Suprapubic skin (tissue), 4 donors: Measurements from ENCODE around the gene VWA3B. TPM values are rescaled to one million over a fixed set of nuclear protein-coding genes. Genes with fewer than 3 reads are reported as not detected.
"Not testable (repeated sequence)": the region's sequence is repeated elsewhere in the genome, so short reads cannot be mapped to it uniquely, and the experiment has no call there.

Experiments
- DNase-seq, 2 donors: peaks; one replicate each; pipeline ENCODE4 v3.0.0-alpha.2; 2019; ENCODE audit warnings: low spot score in 2 of 2
- H3K27ac ChIP-seq: fragments of 200-600 bp; sonication (generic); one replicate; pipeline ENCODE4 v1.5.1; 2019
- H3K27me3 ChIP-seq: fragments of 200-600 bp; sonication (generic); one replicate; pipeline ENCODE4 v1.5.1; 2019
- H3K36me3 ChIP-seq: fragments of 200-600 bp; sonication (generic); one replicate; pipeline ENCODE4 v1.5.1; 2019
- H3K4me1 ChIP-seq: fragments of 200-600 bp; sonication (generic); one replicate; pipeline ENCODE4 v1.5.1; 2019
- H3K4me3 ChIP-seq: fragments of 200-600 bp; sonication (generic); one replicate; pipeline ENCODE4 v1.5.1; 2019; ENCODE audit warnings: mild to moderate bottlenecking
- H3K9me3 ChIP-seq: fragments of 200-600 bp; sonication (generic); one replicate; pipeline ENCODE4 v1.5.1; 2019
- CTCF ChIP-seq, 2 donors: fragments of 200-600 bp in 1 of 2; fragments of 450-650 bp in 1 of 2; sonication (generic) in 1 of 2; IDR thresholded peaks; one replicate each; pipeline ENCODE4 v1.5.1; 2016 to 2019; ENCODE audit warnings: antibody characterized with exemption in 2 of 2, mild to moderate bottlenecking in 1 of 2, moderate library complexity in 1 of 2
- EP300 ChIP-seq: sonication (generic); formaldehyde crosslinking; IDR thresholded peaks from one replicate; pipeline ENCODE4 v1.6.1; 2017; ENCODE audit warnings: antibody characterized with exemption
- POLR2A ChIP-seq, 2 donors: fragments of 450-650 bp; IDR thresholded peaks; one replicate each; pipeline ENCODE4 v1.6.1; 2017; ENCODE audit warnings: antibody characterized with exemption in 2 of 2, mild to moderate bottlenecking in 2 of 2, moderate library complexity in 2 of 2
- POLR2AphosphoS5 ChIP-seq, 3 donors: sonication (generic); formaldehyde crosslinking; IDR thresholded peaks; one replicate each; pipeline ENCODE4 v1.6.1; 2017; ENCODE audit warnings: antibody characterized with exemption in 3 of 3
- whole genome bisulfite sequencing: methylation state at CpG from one replicate; pipeline ENCODE4 v1.1.5; 2018; 5-methylcytosine and 5-hydroxymethylcytosine counted together
- total RNA-seq, 4 donors: library from RNA; depleted of rRNA; stranded (reverse); fragments of >200 nt; gene quantifications; one replicate each; pipeline ENCODE4 v1.1.0, GENCODE V29; 2016

The VWA3B gene
- total RNA-seq, 4 donors from 2014 or later, result not detected

- no peak for TF ChIP-seq POLR2AphosphoS5 (IDR thresholded peaks at IDR 0.05)
- TF ChIP-seq POLR2A (IDR thresholded peaks at IDR 0.05), result no peak
- TF ChIP-seq EP300, result no peak
- no peak for TF ChIP-seq CTCF (IDR thresholded peaks at IDR 0.05)
- H3K27me3 ChIP-seq, result no peaks in the 10 kb centered on the region
- WGBS, result 75% methylated on average over 5 of the region's 5 CpGs
Observed at GRCh38 chr2:98126061-98126460, 39.1 kb downstream of the VWA3B start.

GRCh38 chr2:98127229-98127989, 40.4 kb downstream of the VWA3B start:
- H3K27ac ChIP-seq, result no peak overlapping the region
- no peak overlapping the region for H3K4me3 ChIP-seq
- TF ChIP-seq CTCF (IDR thresholded peaks at IDR 0.05), result no peak
- TF ChIP-seq EP300, result no peak
- TF ChIP-seq POLR2AphosphoS5 (IDR thresholded peaks at IDR 0.05), result no peak
- TF ChIP-seq POLR2A (IDR thresholded peaks at IDR 0.05), result no peak
- no peaks in the 10 kb centered on the region for H3K36me3 ChIP-seq
- H3K9me3 ChIP-seq, result no peaks in the 10 kb centered on the region
- DNase-seq, result no peak
- H3K27me3 ChIP-seq, result no peaks in the 10 kb centered on the region
- H3K4me1 ChIP-seq, result peaks cover 15% of the 10 kb centered on the region
- WGBS, result 34% methylated on average over 13 of the region's 15 CpGs

More at GRCh38 chr2:98126061-98126460, 39.1 kb downstream of the VWA3B start:
- Histone ChIP-seq H3K27ac (no peak overlapping the region), H3K4me1 (peaks cover 15% of the 10 kb centered on the region), H3K4me3 (no peak overlapping the region), H3K9me3 (no peaks in the 10 kb centered on the region), H3K36me3 (no peaks in the 10 kb centered on the region)
- DNase-seq, result no peak

GRCh38 chr2:98128556-98129109, 41.7 kb downstream of the VWA3B start:
- 96% methylated on average over 7 of the region's 7 CpGs for WGBS
- no peak for DNase-seq
- Histone ChIP-seq H3K9me3 (no peaks in the 10 kb centered on the region), H3K27me3 (no peaks in the 10 kb centered on the region), H3K36me3 (no peaks in the 10 kb centered on the region), H3K4me1 (peaks cover 15% of the 10 kb centered on the region), H3K27ac (no peak overlapping the region), H3K4me3 (no peak overlapping the region)
- no peak for TF ChIP-seq POLR2A (IDR thresholded peaks at IDR 0.05)
- no peak for TF ChIP-seq POLR2AphosphoS5 (IDR thresholded peaks at IDR 0.05)
- TF ChIP-seq CTCF (IDR thresholded peaks at IDR 0.05), result no peak
- no peak for TF ChIP-seq EP300

- DNase-seq, H3K27ac ChIP-seq, H3K4me3 ChIP-seq, H3K36me3 ChIP-seq, H3K27me3 ChIP-seq, H3K9me3 ChIP-seq: not testable (repeated sequence)
- 63% methylated on average over 5 of the region's 5 CpGs for WGBS
- H3K4me1 ChIP-seq, result peaks cover 15% of the 10 kb centered on the region
Observed at GRCh38 chr2:98130073-98130472, 43.1 kb downstream of the VWA3B start.

GRCh38 chr2:98134172-98135005, 47.4 kb downstream of the VWA3B start:
- no peaks in the 10 kb centered on the region for H3K36me3 ChIP-seq
- WGBS, result 61% methylated on average over 12 of the region's 12 CpGs
- TF ChIP-seq POLR2AphosphoS5 (IDR thresholded peaks at IDR 0.05), result no peak
- no peak overlapping the region for H3K27ac ChIP-seq
- DNase-seq, result no peak
- no peaks in the 10 kb centered on the region for H3K4me1 ChIP-seq
- H3K9me3 ChIP-seq, result no peaks in the 10 kb centered on the region
- H3K4me3 ChIP-seq, result no peak overlapping the region
- H3K27me3 ChIP-seq, result no peaks in the 10 kb centered on the region

- no peak for TF ChIP-seq EP300
- TF ChIP-seq POLR2A (IDR thresholded peaks at IDR 0.05), result no peak
- no peak for TF ChIP-seq POLR2AphosphoS5 (IDR thresholded peaks at IDR 0.05)
- no peak for TF ChIP-seq CTCF (IDR thresholded peaks at IDR 0.05)
- no peak overlapping the region for H3K4me3 ChIP-seq
- H3K36me3 ChIP-seq, result no peaks in the 10 kb centered on the region
- no peak overlapping the region for H3K27ac ChIP-seq
- H3K9me3 ChIP-seq, result no peaks in the 10 kb centered on the region
- no peak for DNase-seq
- no peaks in the 10 kb centered on the region for H3K4me1 ChIP-seq
- H3K27me3 ChIP-seq, result no peaks in the 10 kb centered on the region
Observed at GRCh38 chr2:98137196-98137595, 50.2 kb downstream of the VWA3B start.

GRCh38 chr2:98138978-98139377, 52.0 kb downstream of the VWA3B start:
- WGBS, result no CpG with 5 or more reads among the region's 28 CpGs
- not testable (repeated sequence) for H3K9me3 ChIP-seq, H3K36me3 ChIP-seq, H3K4me3 ChIP-seq, H3K27ac ChIP-seq, H3K4me1 ChIP-seq, H3K27me3 ChIP-seq
- peak in 1 of 2 donors; percentile 40 for DNase-seq
